Measurements from ENCODE around the gene LPCAT2. TPM values are rescaled to one million over a fixed set of nuclear protein-coding genes. Genes with fewer than 3 reads are reported as not detected.

Gene LPCAT2
- total and polyA plus RNA-seq, 2 donors (not counting 3 experiments of a cell fraction or from before 2014, with no cell fraction given) = 64.5 to 72.9 TPM

DNA sequence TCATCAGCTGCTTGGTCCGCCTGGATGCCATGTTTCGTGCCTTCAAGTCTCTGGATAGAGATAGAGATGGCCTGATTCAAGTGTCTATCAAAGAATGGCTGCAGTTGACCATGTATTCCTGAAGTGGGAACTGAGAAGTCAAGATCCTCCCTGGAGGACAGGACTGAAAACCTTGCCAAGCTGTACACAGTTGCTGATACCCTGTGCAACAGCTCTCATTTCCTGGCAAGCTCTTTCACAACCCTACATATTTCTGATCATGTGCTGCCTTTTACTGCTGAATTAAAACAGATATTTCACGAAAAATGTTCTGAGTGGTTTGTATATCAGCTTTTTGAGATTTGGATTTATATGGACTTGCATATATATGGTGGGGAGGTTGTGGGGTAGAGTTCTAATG is 58.5 kb downstream of the LPCAT2 start:
- dilution Hi-C loops (cut with MboI; ENCODE audit: extremely low pct_ligation_motif_present, low sequenced_read_pairs) = no loop called here
- Histone ChIP-seq H3K36me3 (ENCODE audit: control insufficient read depth in 2 of 2, extremely low read depth in 1 of 2, insufficient read depth in 2 of 2, low read length in 2 of 2) (peaks cover 7 to 11% of the 10 kb centered on the region in 2 experiments), H4K20me1 (replicated peaks; ENCODE audit: control insufficient read depth, extremely low read depth, insufficient read depth, low read length) (no peaks in the 10 kb centered on the region), H3K4me2 (ENCODE audit: insufficient read depth, low read length) (no peak overlapping the region), H3K9me1 (replicated peaks; ENCODE audit: control insufficient read depth, extremely low read depth, insufficient read depth, low read length) (no peaks in the 10 kb centered on the region), H2AFZ (ENCODE audit: low read depth, low read length) (no peak overlapping the region), H3K79me2 (ENCODE audit: control insufficient read depth, insufficient read depth, low read length) (no peaks in the 10 kb centered on the region), H3K4me1 (ENCODE audit: control insufficient read depth, extremely low read depth, insufficient read depth, low read length) (peaks cover 67% of the 10 kb centered on the region), H3K4me3 (replicated peaks in 1 of 3; ENCODE audit: insufficient read depth in 1 of 3, low read depth in 1 of 3, low read length in 3 of 3) (no peak overlapping the region), H3K27ac (ENCODE audit: insufficient read depth, low read depth, low read length) (no peak overlapping the region), H3K9ac (replicated peaks; ENCODE audit: extremely low read depth, insufficient read depth, low read length) (no peak overlapping the region), H3K9me3 (replicated peaks; ENCODE audit: control insufficient read depth, insufficient read depth, low read length) (no peaks in the 10 kb centered on the region), H3K27me3 (ENCODE audit: control insufficient read depth in 2 of 2, insufficient read depth in 2 of 2, low read length in 2 of 2) (no peaks in the 10 kb centered on the region)
- BruUV-seq (replicated peaks) = no TSS peak
- ChIA-PET POLR2A (no interaction called here), CTCF (interaction anchor here (1.2 to 1.4 kb wide), 3 partner anchors 9 to 134 kb away, joined by 4 to 9 read pairs (median 7); no protein-coding TSS in a partner anchor)
- FAIRE-seq (no peak), DNase-seq (ENCODE audit: low read depth, low spot score) (no peak)
- TF ChIP-seq MYC (IDR thresholded peaks at IDR 0.05; ENCODE audit: low read depth, low read length) (no peak), GATA2 (IDR thresholded peaks at IDR 0.05; ENCODE audit: insufficient read depth, insufficient read length, low read depth, low read length) (no peak), JUN (IDR thresholded peaks at IDR 0.05; ENCODE audit: borderline replicate concordance, insufficient read depth, insufficient read length, low read depth) (no peak), FOS (IDR thresholded peaks at IDR 0.05; ENCODE audit: borderline replicate concordance, insufficient read depth, low read length) (no peak), POLR2A (IDR thresholded peaks at IDR 0.05; ENCODE audit: low read depth, low read length) (no peak), POLR2AphosphoS5 (IDR thresholded peaks at IDR 0.05; ENCODE audit: insufficient read depth, low read depth, low read length) (no peak), EZH2 (IDR thresholded peaks at IDR 0.05; ENCODE audit: borderline replicate concordance, low read depth, low read length, severe bottlenecking) (no peak)
- TF ChIP-seq, protein P1, sequence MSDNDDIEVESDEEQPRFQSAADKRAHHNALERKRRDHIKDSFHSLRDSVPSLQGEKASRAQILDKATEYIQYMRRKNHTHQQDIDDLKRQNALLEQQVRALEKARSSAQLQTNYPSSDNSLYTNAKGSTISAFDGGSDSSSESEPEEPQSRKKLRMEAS (IDR thresholded peaks at IDR 0.05; ENCODE audit: insufficient read depth, insufficient read length) = no peak
- TF ChIP-seq, protein P2, sequence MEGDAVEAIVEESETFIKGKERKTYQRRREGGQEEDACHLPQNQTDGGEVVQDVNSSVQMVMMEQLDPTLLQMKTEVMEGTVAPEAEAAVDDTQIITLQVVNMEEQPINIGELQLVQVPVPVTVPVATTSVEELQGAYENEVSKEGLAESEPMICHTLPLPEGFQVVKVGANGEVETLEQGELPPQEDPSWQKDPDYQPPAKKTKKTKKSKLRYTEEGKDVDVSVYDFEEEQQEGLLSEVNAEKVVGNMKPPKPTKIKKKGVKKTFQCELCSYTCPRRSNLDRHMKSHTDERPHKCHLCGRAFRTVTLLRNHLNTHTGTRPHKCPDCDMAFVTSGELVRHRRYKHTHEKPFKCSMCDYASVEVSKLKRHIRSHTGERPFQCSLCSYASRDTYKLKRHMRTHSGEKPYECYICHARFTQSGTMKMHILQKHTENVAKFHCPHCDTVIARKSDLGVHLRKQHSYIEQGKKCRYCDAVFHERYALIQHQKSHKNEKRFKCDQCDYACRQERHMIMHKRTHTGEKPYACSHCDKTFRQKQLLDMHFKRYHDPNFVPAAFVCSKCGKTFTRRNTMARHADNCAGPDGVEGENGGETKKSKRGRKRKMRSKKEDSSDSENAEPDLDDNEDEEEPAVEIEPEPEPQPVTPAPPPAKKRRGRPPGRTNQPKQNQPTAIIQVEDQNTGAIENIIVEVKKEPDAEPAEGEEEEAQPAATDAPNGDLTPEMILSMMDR (IDR thresholded peaks at IDR 0.05; ENCODE audit: extremely low read depth in 1 of 2, insufficient read depth in 1 of 2, low read depth in 1 of 2, low read length in 2 of 2) = no peak
- intact Hi-C loops (cut with micrococcal nuclease) = loop anchor here (2.0 kb wide), 1 partner anchor 15 kb away; no protein-coding TSS in a partner anchor
